CD14-positive monocyte (primary cell): Measurements from ENCODE around the gene ZNF341. TPM values are rescaled to one million over a fixed set of nuclear protein-coding genes. Genes with fewer than 3 reads are reported as not detected.

Experiments used
- DNase-seq, 3 donors: peaks; one replicate each; pipeline ENCODE4 v3.0.0-alpha.2; 2011 to 2022
- H2AFZ ChIP-seq: 2 replicates; pipeline ENCODE4 v1.6.0; 2012; ENCODE audit warnings: mild to moderate bottlenecking, low read depth, low read length, inconsistent platforms; ENCODE audit not compliant: insufficient read depth, poor library complexity, severe bottlenecking
- H3K27ac ChIP-seq, 2 donors: 1 replicate in 1 of 2; 2 replicates in 1 of 2; pipeline ENCODE4 v1.5.1; 2012 to 2013; ENCODE audit warnings: low read length in 2 of 2, control low read depth in 1 of 2, inconsistent platforms in 1 of 2, low read depth in 1 of 2, mild to moderate bottlenecking in 1 of 2
- H3K27me3 ChIP-seq, 2 donors: one replicate each; pipeline versions ENCODE4 v1.6.0 to v1.6.1; 2011 to 2013; ENCODE audit warnings: low read length in 2 of 2; ENCODE audit not compliant: control insufficient read depth in 2 of 2, insufficient read depth in 2 of 2
- H3K36me3 ChIP-seq, 2 donors: replicated peaks in 1 of 2; 1 replicate in 1 of 2; 2 replicates in 1 of 2; pipeline versions ENCODE4 v1.5.1 to v1.6.1; 2012 to 2013; ENCODE audit warnings: low read length in 2 of 2, control low read depth in 1 of 2, inconsistent platforms in 1 of 2, mild to moderate bottlenecking in 1 of 2; ENCODE audit not compliant: insufficient read depth in 2 of 2, control insufficient read depth in 1 of 2
- H3K4me1 ChIP-seq, 2 donors: 1 replicate in 1 of 2; 2 replicates in 1 of 2; pipeline versions ENCODE4 v1.5.1 to v1.6.1; 2012 to 2013; ENCODE audit warnings: low read length in 2 of 2, control low read depth in 1 of 2, inconsistent platforms in 1 of 2, mild to moderate bottlenecking in 1 of 2, moderate library complexity in 1 of 2; ENCODE audit not compliant: insufficient read depth in 2 of 2, control insufficient read depth in 1 of 2
- H3K4me2 ChIP-seq: replicated peaks from 2 replicates; pipeline ENCODE3; 2012; ENCODE audit warnings: low read length, moderate library complexity, mild to moderate bottlenecking; ENCODE audit not compliant: poor library complexity, severe bottlenecking; ENCODE audit errors: extremely low read depth
- H3K4me3 ChIP-seq, 3 experiments: fragments of 200-600 bp in 1 of 3; sonication (generic) in 1 of 3; replicated peaks in 1 of 3; 1 replicate in 2 of 3; 2 replicates in 1 of 3; pipeline ENCODE4 v1.5.1; 2011 to 2013; ENCODE audit warnings: low read length in 3 of 3, mild to moderate bottlenecking in 3 of 3, control low read depth in 2 of 3, low read depth in 2 of 3, inconsistent platforms in 1 of 3, moderate library complexity in 1 of 3
- H3K79me2 ChIP-seq: 2 replicates; pipeline ENCODE4 v1.6.0; 2012; ENCODE audit warnings: mild to moderate bottlenecking, control low read depth, inconsistent platforms, low read length, moderate library complexity; ENCODE audit not compliant: insufficient read depth
- H3K9ac ChIP-seq: 2 replicates; pipeline ENCODE4 v1.6.0; 2017; ENCODE audit warnings: low read length, mild to moderate bottlenecking; ENCODE audit not compliant: insufficient read depth, poor library complexity, severe bottlenecking
- H3K9me3 ChIP-seq, 2 donors: replicated peaks in 1 of 2; 1 replicate in 1 of 2; 2 replicates in 1 of 2; pipeline versions ENCODE4 v1.5.1 to v1.6.1; 2012 to 2013; ENCODE audit warnings: low read length in 2 of 2, control low read depth in 1 of 2; ENCODE audit not compliant: control insufficient read depth in 1 of 2, insufficient read depth in 1 of 2
- H4K20me1 ChIP-seq: 2 replicates; pipeline ENCODE4 v1.6.0; 2012; ENCODE audit warnings: mild to moderate bottlenecking, low read length, control low read depth, moderate library complexity; ENCODE audit not compliant: insufficient read depth
- H3K27ac Mint-ChIP-seq, 7 donors: one replicate each; pipeline ENCODE4 v1.8.0; 2020; ENCODE audit warnings: mild to moderate bottlenecking in 7 of 7, mixed read lengths in 7 of 7, moderate library complexity in 6 of 7, inconsistent platforms in 2 of 7
- H3K27me3 Mint-ChIP-seq, 3 donors: one replicate each; pipeline ENCODE4 v1.8.0; 2021 to 2022; ENCODE audit warnings: low read depth in 3 of 3, mild to moderate bottlenecking in 3 of 3, mixed read lengths in 3 of 3, moderate library complexity in 3 of 3, inconsistent platforms in 1 of 3
- H3K36me3 Mint-ChIP-seq, 2 donors: one replicate each; pipeline ENCODE4 v1.8.0; 2020; ENCODE audit warnings: mixed read lengths in 2 of 2, inconsistent platforms in 1 of 2, mild to moderate bottlenecking in 1 of 2
- H3K4me1 Mint-ChIP-seq: one replicate; pipeline ENCODE4 v1.8.0; 2020; ENCODE audit warnings: mild to moderate bottlenecking, mixed read lengths
- H3K4me3 Mint-ChIP-seq, 2 donors: one replicate each; pipeline ENCODE4 v1.8.0; 2020; ENCODE audit warnings: mild to moderate bottlenecking in 2 of 2, mixed read lengths in 2 of 2, moderate library complexity in 1 of 2
- H3K9me3 Mint-ChIP-seq, 7 donors: one replicate each; pipeline ENCODE4 v1.8.0; 2020 to 2022; ENCODE audit warnings: mixed read lengths in 7 of 7, mild to moderate bottlenecking in 6 of 7, moderate library complexity in 6 of 7, inconsistent platforms in 2 of 7
- WGBS: methylation state at CpG from one replicate; pipeline ENCODE4 v1.1.5; 2013; ENCODE audit warnings: missing lambda C conversion rate; ENCODE audit not compliant: insufficient coverage; 5-methylcytosine and 5-hydroxymethylcytosine counted together
- intact Hi-C, 2 donors: fragments of 100-400 bp; cut with micrococcal nuclease; formaldehyde crosslinking; loops; one replicate each; pipeline versions ENCODE4 v1.15.0 to v1.15.1; 2023
- polyA plus RNA-seq, 3 donors: library from polyadenylated mRNA; depleted of rRNA in 1 of 3; unstranded in 2 of 3; stranded (reverse) in 1 of 3; fragments of 300-500 nt in 2 of 3; fragments of >200 nt in 1 of 3; fragmentation: Illumina TruSeq in 2 of 3; gene quantifications; 1 replicate in 2 of 3; 2 replicates in 1 of 3; pipeline ENCODE4 v1.2.3, GENCODE V29; 2012 to 2021
- TF ChIP-seq, protein P1 (sequence below): fragments of 200-600 bp; IDR thresholded peaks from one replicate; pipeline ENCODE4 v1.8.0; 2022; ENCODE audit warnings: antibody characterized with exemption, mild to moderate bottlenecking

The ZNF341 gene
- polyA plus RNA-seq, 3 donors = 1.1 to 10.3 (median 2.3) TPM

DNA sequence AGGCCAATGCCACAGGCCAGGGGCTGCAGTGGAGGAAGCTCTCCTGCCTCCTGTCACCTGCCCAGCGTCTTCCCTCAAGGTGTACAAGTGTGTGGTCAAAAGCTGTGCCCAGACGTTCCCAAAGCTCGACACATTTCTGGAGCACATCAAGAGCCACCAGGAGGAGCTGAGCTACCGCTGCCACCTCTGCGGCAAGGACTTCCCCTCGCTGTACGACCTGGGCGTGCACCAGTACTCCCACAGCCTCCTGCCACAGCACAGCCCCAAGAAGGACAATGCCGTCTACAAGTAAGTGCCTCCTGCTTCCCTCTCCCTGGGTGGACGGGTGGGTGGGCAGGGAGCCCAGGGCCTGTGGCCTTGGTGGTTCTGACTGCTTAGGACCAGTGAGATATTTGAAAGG is 38.2 kb downstream of the ZNF341 start:
- no peak overlapping the region for H2AFZ ChIP-seq
- Mint-ChIP-seq H3K36me3 (peaks cover 51 to 72% of the 10 kb centered on the region in 2 donors), H3K27me3 (peaks cover 0 to 2% (median 0%) of the 10 kb centered on the region in 3 donors), H3K9me3 (peaks cover 0 to 3% (median 0%) of the 10 kb centered on the region in 7 donors), H3K27ac (no peak overlapping the region), H3K4me1 (peaks cover 10% of the 10 kb centered on the region), H3K4me3 (no peak overlapping the region)
- 92% methylated on average over 5 of the region's 10 CpGs for WGBS
- no peak overlapping the region for H3K4me3 ChIP-seq
- H3K27me3 ChIP-seq = no peaks in the 10 kb centered on the region
- DNase-seq = no peak
- TF ChIP-seq, protein P1, sequence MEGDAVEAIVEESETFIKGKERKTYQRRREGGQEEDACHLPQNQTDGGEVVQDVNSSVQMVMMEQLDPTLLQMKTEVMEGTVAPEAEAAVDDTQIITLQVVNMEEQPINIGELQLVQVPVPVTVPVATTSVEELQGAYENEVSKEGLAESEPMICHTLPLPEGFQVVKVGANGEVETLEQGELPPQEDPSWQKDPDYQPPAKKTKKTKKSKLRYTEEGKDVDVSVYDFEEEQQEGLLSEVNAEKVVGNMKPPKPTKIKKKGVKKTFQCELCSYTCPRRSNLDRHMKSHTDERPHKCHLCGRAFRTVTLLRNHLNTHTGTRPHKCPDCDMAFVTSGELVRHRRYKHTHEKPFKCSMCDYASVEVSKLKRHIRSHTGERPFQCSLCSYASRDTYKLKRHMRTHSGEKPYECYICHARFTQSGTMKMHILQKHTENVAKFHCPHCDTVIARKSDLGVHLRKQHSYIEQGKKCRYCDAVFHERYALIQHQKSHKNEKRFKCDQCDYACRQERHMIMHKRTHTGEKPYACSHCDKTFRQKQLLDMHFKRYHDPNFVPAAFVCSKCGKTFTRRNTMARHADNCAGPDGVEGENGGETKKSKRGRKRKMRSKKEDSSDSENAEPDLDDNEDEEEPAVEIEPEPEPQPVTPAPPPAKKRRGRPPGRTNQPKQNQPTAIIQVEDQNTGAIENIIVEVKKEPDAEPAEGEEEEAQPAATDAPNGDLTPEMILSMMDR = no peak
- H4K20me1 ChIP-seq = no peaks in the 10 kb centered on the region
- H3K9me3 ChIP-seq = no peaks in the 10 kb centered on the region
- H3K4me1 ChIP-seq = peaks cover 0 to 6% of the 10 kb centered on the region in 2 donors
- H3K79me2 ChIP-seq = no peaks in the 10 kb centered on the region
- H3K36me3 ChIP-seq = peaks cover 20 to 38% of the 10 kb centered on the region in 2 donors
- H3K4me2 ChIP-seq = no peak overlapping the region
- intact Hi-C loops = no loop called here
- no peak overlapping the region for H3K9ac ChIP-seq
- H3K27ac ChIP-seq = no peak overlapping the region

DNA sequence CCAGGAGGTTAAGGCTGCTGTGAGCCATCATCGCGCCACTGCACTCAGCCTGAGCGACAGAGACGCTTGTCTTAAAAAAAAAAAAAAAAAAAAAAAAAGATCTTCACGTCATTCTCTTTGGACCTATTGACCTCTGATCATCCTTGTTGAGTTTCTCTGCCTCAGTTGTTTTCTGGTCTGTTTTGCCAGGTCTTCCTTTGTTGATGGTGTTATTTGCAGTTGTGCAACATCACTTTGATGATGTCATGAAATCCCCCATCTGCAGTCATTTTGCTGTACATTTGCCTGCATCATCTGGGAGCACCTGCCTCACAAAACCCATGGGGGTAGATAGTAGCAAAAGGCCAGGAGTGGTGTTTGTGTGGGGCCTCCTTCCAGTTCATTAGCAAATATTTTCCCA is 40.1 kb downstream of the ZNF341 start:
- peaks cover 10% of the 10 kb centered on the region for H3K4me1 Mint-ChIP-seq
- H3K4me1 ChIP-seq = peaks cover 0 to 6% of the 10 kb centered on the region in 2 donors
- no peak overlapping the region for H3K27ac ChIP-seq
- H3K27me3 Mint-ChIP-seq = peaks cover 0 to under 1% (median 0%) of the 10 kb centered on the region in 3 donors
- no peak for DNase-seq
- no peaks in the 10 kb centered on the region for H3K9me3 ChIP-seq
- peaks cover 16 to 21% of the 10 kb centered on the region in 2 donors for H3K36me3 ChIP-seq
- H3K36me3 Mint-ChIP-seq = peaks cover 40 to 55% of the 10 kb centered on the region in 2 donors
- no peak overlapping the region for H3K9ac ChIP-seq
- TF ChIP-seq, protein P1 = no peak
- H3K79me2 ChIP-seq = no peaks in the 10 kb centered on the region
- no peak overlapping the region for H3K4me3 Mint-ChIP-seq
- no peak overlapping the region for H2AFZ ChIP-seq
- H3K27me3 ChIP-seq = no peaks in the 10 kb centered on the region
- no peak overlapping the region for H3K4me3 ChIP-seq
- no peak overlapping the region for H3K4me2 ChIP-seq
- intact Hi-C loops = no loop called here
- WGBS = 100% methylated on average over 4 of the region's 5 CpGs
- H3K9me3 Mint-ChIP-seq = no peaks in the 10 kb centered on the region
- no peak overlapping the region for H3K27ac Mint-ChIP-seq
- H4K20me1 ChIP-seq = no peaks in the 10 kb centered on the region
